HCT116 (cell line): ENCODE data around the gene RDH8. TPM values are rescaled to one million over a fixed set of nuclear protein-coding genes. Genes with fewer than 3 reads are reported as not detected.

ENCODE experiments used
- ATAC-seq: fragments of 200-7000 bp; cut with Tn5 transposase; 2 replicates; pipeline ENCODE4 v1.9.1; 2020; ENCODE audit warnings: mild to moderate bottlenecking, moderate library complexity
- BruUV-seq: library from RNA; stranded (reverse); fragments of 400-500 nt; replicated peaks from 2 replicates; lab custom pipeline; 2021; lab: Mats Ljungman, UMichigan
- CTCF ChIA-PET: fragments of 300-600 bp; sonication (Branson Sonifier 250); formaldehyde crosslinking; loops from one replicate; lab custom pipeline; 2021; ENCODE audit warnings: antibody characterized with exemption; lab: Charles Lee
- POLR2A ChIA-PET: fragments of 300-600, 350-600 bp; sonication (Branson Sonifier 250); formaldehyde crosslinking; loops from one replicate; lab custom pipeline; 2021; ENCODE audit warnings: antibody characterized with exemption; lab: Charles Lee
- RAD21 ChIA-PET, 2 experiments: fragments of 300-600 bp; sonication (Branson Sonifier 250); formaldehyde crosslinking; loops; one replicate each; lab custom pipeline; 2023; ENCODE audit warnings: low total read pairs in 2 of 2; ENCODE audit not compliant: uncharacterized antibody in 2 of 2, unreplicated experiment in 2 of 2, low non-redundant PET in 1 of 2; lab: Charles Lee
- DNase-seq: peaks from one replicate; pipeline ENCODE4 v3.0.0-alpha.2; 2010; ENCODE audit warnings: low read depth, low spot score
- H2AFZ ChIP-seq: fragments of 200-600 bp; shearing (Covaris generic), sonication (generic); 2 replicates; pipeline ENCODE4 v1.6.1; 2017; ENCODE audit warnings: low read depth, mixed run types, mixed read lengths, antibody characterized with exemption, low read length; ENCODE audit not compliant: poor library complexity, severe bottlenecking
- H3K27ac ChIP-seq: 2 replicates; pipeline ENCODE4 v1.5.1; 2012; ENCODE audit warnings: low read depth, low read length
- H3K27me3 ChIP-seq: fragments of 200-600 bp; sonication (generic); 2 replicates; pipeline ENCODE4 v1.6.1; 2016; ENCODE audit warnings: mixed run types, low read length, mixed read lengths; ENCODE audit not compliant: insufficient read depth
- H3K36me3 ChIP-seq, 2 experiments: fragments of 200-500 bp in 1 of 2; fragments of 200-600 bp in 1 of 2; sonication (Bioruptor generic) in 1 of 2; sonication (generic) in 1 of 2; 2 replicates each; pipeline versions ENCODE4 v1.5.1 to v1.6.1; 2014 to 2016; ENCODE audit warnings: low read length in 2 of 2, inconsistent platforms in 1 of 2, mixed read lengths in 1 of 2, mixed run types in 1 of 2; ENCODE audit not compliant: insufficient read depth in 2 of 2, control insufficient read depth in 1 of 2
- H3K4me1 ChIP-seq, 2 experiments: fragments of 200-600 bp in 1 of 2; sonication (generic) in 1 of 2; 2 replicates each; pipeline versions ENCODE4 v1.5.1 to v1.6.1; 2012 to 2017; ENCODE audit warnings: low read length in 2 of 2, inconsistent platforms in 1 of 2, mild to moderate bottlenecking in 1 of 2, mixed read lengths in 1 of 2, mixed run types in 1 of 2, moderate library complexity in 1 of 2; ENCODE audit not compliant: insufficient read depth in 2 of 2, control insufficient read depth in 1 of 2
- H3K4me2 ChIP-seq: fragments of 200-600 bp; sonication (generic); 2 replicates; pipeline ENCODE4 v1.6.1; 2017; ENCODE audit warnings: mixed run types, low read length, mixed read lengths
- H3K4me3 ChIP-seq, 2 experiments: fragments of 200-600 bp in 1 of 2; sonication (generic) in 1 of 2; replicated peaks in 1 of 2; 2 replicates each; pipeline ENCODE4 v1.5.1; 2011 to 2016; ENCODE audit warnings: low read length in 2 of 2, control low read depth in 1 of 2, low read depth in 1 of 2, mild to moderate bottlenecking in 1 of 2, mixed read lengths in 1 of 2, mixed run types in 1 of 2
- H3K79me2 ChIP-seq: fragments of 200-600 bp; sonication (generic); 2 replicates; pipeline ENCODE4 v1.6.1; 2017; ENCODE audit warnings: mild to moderate bottlenecking, mixed run types, low read length, moderate library complexity, mixed read lengths; ENCODE audit not compliant: insufficient read depth
- H3K9ac ChIP-seq: fragments of 200-600 bp; sonication (generic); 2 replicates; pipeline ENCODE4 v1.6.1; 2016; ENCODE audit warnings: low read length, mixed read lengths
- H3K9me2 ChIP-seq: fragments of 200-600 bp; sonication (generic), shearing (Covaris generic); 2 replicates; pipeline ENCODE4 v1.6.1; 2017; ENCODE audit warnings: mixed run types, mild to moderate bottlenecking, moderate library complexity; ENCODE audit not compliant: insufficient read depth
- H3K9me3 ChIP-seq, 2 experiments: fragments of 200-500 bp in 1 of 2; fragments of 200-600 bp in 1 of 2; sonication (Bioruptor generic) in 1 of 2; sonication (generic) in 1 of 2; 2 replicates each; pipeline ENCODE4 v1.6.1; 2014 to 2017; ENCODE audit warnings: low read length in 2 of 2, mixed read lengths in 2 of 2, inconsistent platforms in 1 of 2, low read depth in 1 of 2, mild to moderate bottlenecking in 1 of 2, mixed run types in 1 of 2, moderate library complexity in 1 of 2; ENCODE audit not compliant: control insufficient read depth in 1 of 2, insufficient read depth in 1 of 2
- H4K20me1 ChIP-seq: fragments of 200-600 bp; sonication (generic), shearing (Covaris generic); 2 replicates; pipeline ENCODE4 v1.6.1; 2017; ENCODE audit warnings: mixed run types, mild to moderate bottlenecking, moderate library complexity; ENCODE audit not compliant: insufficient read depth
- ATF3 ChIP-seq: IDR thresholded peaks from 2 replicates; pipeline ENCODE4 v1.6.1; 2012
- CEBPB ChIP-seq: IDR thresholded peaks from 2 replicates; pipeline ENCODE4 v1.6.1; 2012; ENCODE audit warnings: low read depth
- CTCF ChIP-seq, 3 experiments: fragments of 200-600 bp in 1 of 3; sonication (generic) in 1 of 3; IDR thresholded peaks in 2 of 3; conservative IDR thresholded peaks in 1 of 3; 2 replicates each; pipeline ENCODE4 v1.5.1; 2012 to 2017; ENCODE audit warnings: low read depth in 2 of 3, low read length in 2 of 3, antibody characterized with exemption in 1 of 3, borderline replicate concordance in 1 of 3, control low read depth in 1 of 3, mild to moderate bottlenecking in 1 of 3, mixed read lengths in 1 of 3, mixed run types in 1 of 3, moderate library complexity in 1 of 3; ENCODE audit not compliant: insufficient read depth in 1 of 3
- EZH2 ChIP-seq: fragments of 200-600 bp; sonication (generic); IDR thresholded peaks from 2 replicates; pipeline ENCODE4 v1.6.1; 2017; ENCODE audit warnings: antibody characterized with exemption, mixed run types
- EZH2phosphoT487 ChIP-seq: fragments of 200-600 bp; IDR thresholded peaks from 2 replicates; pipeline ENCODE4 v1.6.1; 2018; ENCODE audit warnings: antibody characterized with exemption, borderline replicate concordance
- FOSL1 ChIP-seq: IDR thresholded peaks from 2 replicates; pipeline ENCODE4 v1.6.1; 2012; ENCODE audit warnings: low read depth
- POLR2A ChIP-seq: IDR thresholded peaks from 2 replicates; pipeline ENCODE4 v1.7.0; 2011; ENCODE audit warnings: borderline replicate concordance; ENCODE audit not compliant: insufficient read depth, insufficient read length; ENCODE audit errors: extremely low read depth
- REST ChIP-seq: IDR thresholded peaks from 2 replicates; pipeline ENCODE4 v1.6.1; 2012; ENCODE audit warnings: low read depth
- SP1 ChIP-seq: IDR thresholded peaks from 2 replicates; pipeline ENCODE4 v1.6.1; 2012; ENCODE audit warnings: low read depth
- TCF7L2 ChIP-seq: IDR thresholded peaks from 2 replicates; pipeline ENCODE4 v1.7.0; 2011; ENCODE audit warnings: borderline replicate concordance, inconsistent platforms; ENCODE audit not compliant: insufficient read depth, insufficient read length; ENCODE audit errors: extremely low read depth
- ZBTB33 ChIP-seq: IDR thresholded peaks from 2 replicates; pipeline ENCODE4 v1.6.1; 2011; ENCODE audit warnings: mild to moderate bottlenecking, low read length, moderate library complexity; ENCODE audit not compliant: insufficient replicate concordance; ENCODE audit errors: extremely low read depth
- intact Hi-C: fragments of 100-400 bp; cut with micrococcal nuclease; formaldehyde crosslinking; loops from 2 replicates; pipeline ENCODE4 v1.10.0; 2022
- total RNA-seq: library from RNA; stranded (reverse); gene quantifications from one replicate; pipeline ENCODE4 v1.2.1, GENCODE V29; 2021; ENCODE audit not compliant: unreplicated experiment

Gene RDH8
- total RNA-seq, 1 experiment from 2014 or later = not detected

GRCh38 chr19:10019246-10019645, 6.0 kb downstream of the RDH8 start:
- H3K36me3 ChIP-seq = no peaks in the 10 kb centered on the region
- ChIA-PET POLR2A (no interaction called here), CTCF (interaction anchor here (1.1 to 1.4 kb wide), 2 partner anchors 8 to 19 kb away, joined by 6 read pairs; no protein-coding TSS in a partner anchor), RAD21 (no interaction called here)
- no peak for ATAC-seq
- H3K4me3 ChIP-seq = no peak overlapping the region
- no peaks in the 10 kb centered on the region for H3K9me2 ChIP-seq
- H3K4me1 ChIP-seq = peaks cover 2 to 12% of the 10 kb centered on the region in 2 experiments; a peak in 3 of 4 replicates
- no peak overlapping the region for H3K9ac ChIP-seq
- H3K27ac ChIP-seq = no peak overlapping the region
- no peaks in the 10 kb centered on the region for H3K9me3 ChIP-seq
- H3K79me2 ChIP-seq = no peaks in the 10 kb centered on the region
- BruUV-seq = no TSS peak
- no peak for DNase-seq
- H4K20me1 ChIP-seq = no peaks in the 10 kb centered on the region
- TF ChIP-seq CTCF (IDR thresholded peaks at IDR 0.05 in 2 of 3, conservative IDR thresholded peaks at IDR 0.05 in 1 of 3; ENCODE audit: borderline replicate concordance in 1 of 3, insufficient read depth in 1 of 3, low read depth in 2 of 3, low read length in 2 of 3) (no peak), ZBTB33 (no peak), EZH2phosphoT487 (no peak), REST (no peak), SP1 (no peak), POLR2A (no peak), ATF3 (no peak), TCF7L2 (no peak), EZH2 (no peak), FOSL1 (no peak), CEBPB (no peak)
- peaks cover under 1% of the 10 kb centered on the region; the same call in 1 of the 2 replicates for H3K27me3 ChIP-seq
- intact Hi-C loops = no loop called here
- no peak overlapping the region for H2AFZ ChIP-seq
- H3K4me2 ChIP-seq = no peak overlapping the region
